DND-41 (cell line): ENCODE results near the gene STAG2.

Experiments used
- ATAC-seq: fragments of 200-7000 bp; cut with Tn5 transposase; 3 replicates; pipeline ENCODE4 v1.9.1; 2021; ENCODE audit warnings: low read depth; ENCODE audit not compliant: insufficient read depth
- DNase-seq: peaks from one replicate; pipeline ENCODE4 v3.0.0-alpha.2; 2020
- H2AFZ ChIP-seq: 2 replicates; pipeline ENCODE4 v1.6.0; 2012; ENCODE audit warnings: low read depth, low read length
- H3K27ac ChIP-seq: 2 replicates; pipeline ENCODE4 v1.5.1; 2012; ENCODE audit warnings: low read length, inconsistent platforms
- H3K27me3 ChIP-seq: fragments of 200-600 bp; sonication (generic); 2 replicates; pipeline ENCODE4 v1.6.0; 2012; ENCODE audit warnings: low read length, mild to moderate bottlenecking, inconsistent platforms; ENCODE audit not compliant: insufficient read depth, poor library complexity
- H3K36me3 ChIP-seq: 2 replicates; pipeline ENCODE4 v1.5.1; 2012; ENCODE audit warnings: low read length, inconsistent platforms; ENCODE audit not compliant: insufficient read depth
- H3K4me1 ChIP-seq: 2 replicates; pipeline ENCODE4 v1.5.1; 2012; ENCODE audit warnings: mild to moderate bottlenecking, low read length; ENCODE audit not compliant: insufficient read depth
- H3K4me2 ChIP-seq: 2 replicates; pipeline ENCODE4 v1.6.0; 2012; ENCODE audit warnings: mild to moderate bottlenecking, moderate library complexity, low read length, inconsistent platforms; ENCODE audit not compliant: insufficient read depth
- H3K4me3 ChIP-seq, 2 experiments: fragments of 200-600 bp in 1 of 2; shearing (Covaris generic) in 1 of 2; 2 replicates each; pipeline ENCODE4 v1.5.1; 2012 to 2016; ENCODE audit warnings: inconsistent platforms in 2 of 2, low read length in 2 of 2, mild to moderate bottlenecking in 2 of 2, low read depth in 1 of 2, moderate library complexity in 1 of 2
- H3K79me2 ChIP-seq: 2 replicates; pipeline ENCODE4 v1.6.0; 2012; ENCODE audit warnings: low read length, inconsistent platforms; ENCODE audit not compliant: insufficient read depth
- H3K9ac ChIP-seq: 2 replicates; pipeline ENCODE4 v1.6.0; 2012; ENCODE audit warnings: low read depth, mild to moderate bottlenecking, inconsistent platforms, low read length, moderate library complexity
- H3K9me3 ChIP-seq: 2 replicates; pipeline ENCODE4 v1.5.1; 2012; ENCODE audit warnings: low read length, moderate library complexity, mild to moderate bottlenecking, inconsistent platforms; ENCODE audit not compliant: insufficient read depth, severe bottlenecking
- H4K20me1 ChIP-seq: 2 replicates; pipeline ENCODE4 v1.6.0; 2012; ENCODE audit warnings: low read length; ENCODE audit not compliant: insufficient read depth
- EZH2 ChIP-seq: IDR thresholded peaks from 3 replicates; pipeline ENCODE4 v1.6.1; 2012; ENCODE audit warnings: borderline replicate concordance, low read depth, mild to moderate bottlenecking, moderate library complexity, low read length, inconsistent platforms; ENCODE audit not compliant: severe bottlenecking
- TF ChIP-seq, protein P1 (sequence below): IDR thresholded peaks from 2 replicates; pipeline ENCODE4 v1.5.1; 2012; ENCODE audit warnings: borderline replicate concordance, low read length, moderate library complexity, mild to moderate bottlenecking; ENCODE audit not compliant: poor library complexity, severe bottlenecking; ENCODE audit errors: extremely low read depth

STAG2 gene

DNA sequence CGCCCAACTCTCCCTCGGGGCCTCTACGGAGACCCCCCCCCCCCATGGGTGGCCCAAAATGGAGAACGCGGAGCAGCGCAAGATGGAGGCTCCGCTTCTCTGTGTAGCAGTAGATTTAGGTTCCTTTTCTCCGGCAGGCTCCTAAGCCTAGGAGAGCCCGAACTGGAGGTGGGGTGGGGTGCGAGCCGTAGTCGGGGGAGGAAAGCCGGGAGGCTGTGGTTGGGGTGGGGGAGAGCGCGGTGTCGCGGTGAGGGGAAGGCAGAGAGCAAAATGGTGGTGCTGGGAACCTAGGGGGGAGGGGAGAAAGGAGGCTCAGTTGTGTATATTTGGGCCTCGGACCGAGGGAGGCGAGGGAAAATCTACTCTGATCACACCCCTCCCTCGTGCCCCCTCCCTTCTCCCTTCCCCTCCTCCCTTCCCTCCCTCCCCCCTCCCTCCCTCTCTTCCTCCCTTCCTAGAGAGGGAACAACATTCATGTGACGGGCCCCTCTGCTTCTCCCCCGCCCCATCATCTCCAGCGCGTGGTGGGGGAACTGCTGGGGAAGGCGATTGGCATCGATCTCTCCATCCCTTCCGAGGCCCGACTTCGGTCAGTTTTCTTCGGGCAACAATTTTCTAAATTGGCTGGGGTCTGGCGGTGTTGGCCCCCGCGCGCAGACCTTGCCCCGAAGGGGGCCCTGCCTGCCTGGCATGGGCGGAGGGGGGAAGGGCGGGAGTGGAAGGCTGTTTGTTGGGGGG, at the start of gene STAG2:
Gene STAG2, plus strand, starts transcription at position 439 of the 738 bp plus-strand sequence. CDS start 60,922 bp downstream, outside the sequence.
- H4K20me1 ChIP-seq: peaks cover 33% of the 10 kb centered on the region
- peak within 1 kb of the TSS; percentile 71 for H2AFZ ChIP-seq
- peak; percentile 87 for DNase-seq
- peaks cover 77% of the 10 kb centered on the region for H3K79me2 ChIP-seq
- TF ChIP-seq, protein P1, sequence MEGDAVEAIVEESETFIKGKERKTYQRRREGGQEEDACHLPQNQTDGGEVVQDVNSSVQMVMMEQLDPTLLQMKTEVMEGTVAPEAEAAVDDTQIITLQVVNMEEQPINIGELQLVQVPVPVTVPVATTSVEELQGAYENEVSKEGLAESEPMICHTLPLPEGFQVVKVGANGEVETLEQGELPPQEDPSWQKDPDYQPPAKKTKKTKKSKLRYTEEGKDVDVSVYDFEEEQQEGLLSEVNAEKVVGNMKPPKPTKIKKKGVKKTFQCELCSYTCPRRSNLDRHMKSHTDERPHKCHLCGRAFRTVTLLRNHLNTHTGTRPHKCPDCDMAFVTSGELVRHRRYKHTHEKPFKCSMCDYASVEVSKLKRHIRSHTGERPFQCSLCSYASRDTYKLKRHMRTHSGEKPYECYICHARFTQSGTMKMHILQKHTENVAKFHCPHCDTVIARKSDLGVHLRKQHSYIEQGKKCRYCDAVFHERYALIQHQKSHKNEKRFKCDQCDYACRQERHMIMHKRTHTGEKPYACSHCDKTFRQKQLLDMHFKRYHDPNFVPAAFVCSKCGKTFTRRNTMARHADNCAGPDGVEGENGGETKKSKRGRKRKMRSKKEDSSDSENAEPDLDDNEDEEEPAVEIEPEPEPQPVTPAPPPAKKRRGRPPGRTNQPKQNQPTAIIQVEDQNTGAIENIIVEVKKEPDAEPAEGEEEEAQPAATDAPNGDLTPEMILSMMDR: no peak
- TF ChIP-seq EZH2: no peak
- H3K27ac ChIP-seq: peak within 1 kb of the TSS; percentile 99
- H3K9ac ChIP-seq: peak within 1 kb of the TSS; percentile 96
- peak; percentile 57 for ATAC-seq
- peaks cover 37% of the 10 kb centered on the region for H3K4me1 ChIP-seq
- peak within 1 kb of the TSS; percentile 72 for H3K4me2 ChIP-seq
- peaks cover 8% of the 10 kb centered on the region; the same call in 1 of the 2 replicates for H3K36me3 ChIP-seq
- H3K27me3 ChIP-seq: no peaks in the 10 kb centered on the region
- peak within 1 kb of the TSS; percentile 78 to 82 for H3K4me3 ChIP-seq
- no peaks in the 10 kb centered on the region for H3K9me3 ChIP-seq

DNA sequence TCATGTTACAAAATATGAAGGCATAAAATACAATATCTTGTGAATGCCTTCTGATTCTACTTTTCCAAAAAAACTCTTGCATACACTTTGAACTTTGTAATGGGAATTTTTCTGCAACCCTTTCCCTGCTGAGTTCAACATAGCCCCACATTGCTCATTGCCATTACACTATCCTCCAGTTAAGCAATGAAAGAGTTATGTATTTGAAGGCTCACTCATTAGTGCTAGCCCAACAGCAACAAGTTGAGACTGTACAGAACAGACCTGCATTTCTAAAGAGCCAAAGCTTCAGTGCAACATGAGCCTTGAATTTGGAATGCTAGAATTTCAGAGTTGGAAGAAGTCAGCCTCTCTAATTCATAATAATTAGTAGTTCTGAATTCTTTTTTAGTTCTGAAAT, 44.4 kb upstream of the STAG2 start:
- Histone ChIP-seq H3K27ac (no peak overlapping the region), H2AFZ (no peak overlapping the region), H4K20me1 (no peaks in the 10 kb centered on the region), H3K4me1 (no peaks in the 10 kb centered on the region), H3K4me3 (no peak overlapping the region), H3K27me3 (no peaks in the 10 kb centered on the region), H3K79me2 (no peaks in the 10 kb centered on the region), H3K9ac (no peak overlapping the region), H3K36me3 (no peaks in the 10 kb centered on the region), H3K9me3 (no peaks in the 10 kb centered on the region), H3K4me2 (no peak overlapping the region)
- DNase-seq (no peak), ATAC-seq (no peak)
- TF ChIP-seq, protein P1: no peak
- TF ChIP-seq EZH2: no peak

GRCh38 chrX:123918106-123918721, 43.3 kb upstream of the STAG2 start:
- Histone ChIP-seq H3K4me3 (no peak overlapping the region), H3K79me2 (no peaks in the 10 kb centered on the region), H3K27me3 (no peaks in the 10 kb centered on the region), H3K4me1 (no peaks in the 10 kb centered on the region), H2AFZ (no peak overlapping the region), H3K36me3 (no peaks in the 10 kb centered on the region), H3K9ac (no peak overlapping the region), H4K20me1 (no peaks in the 10 kb centered on the region), H3K9me3 (no peaks in the 10 kb centered on the region), H3K27ac (no peak overlapping the region), H3K4me2 (no peak overlapping the region)
- DNase-seq: no peak
- no peak for TF ChIP-seq EZH2
- TF ChIP-seq, protein P1: no peak
- no peak for ATAC-seq
